GM12872 (cell line): ENCODE results near the gene MAPK6.

Experiments used
- CTCF ChIP-seq: IDR thresholded peaks from 3 replicates; pipeline ENCODE4 v1.5.1; 2011; ENCODE audit warnings: low read depth, mild to moderate bottlenecking, low read length, moderate library complexity; ENCODE audit not compliant: insufficient read depth

The MAPK6 gene

GRCh38 chr15:52093539-52094510, 74.8 kb downstream of the MAPK6 start:
- TF ChIP-seq CTCF = no peak

GRCh38 chr15:52094811-52095584, 76.0 kb downstream of the MAPK6 start:
- no peak for TF ChIP-seq CTCF

- TF ChIP-seq CTCF = no peak
These were observed 76.7 kb downstream of the MAPK6 start for GRCh38 chr15:52095597-52096262.

GRCh38 chr15:52097180-52097579, 78.2 kb downstream of the MAPK6 start:
- no peak for TF ChIP-seq CTCF

- TF ChIP-seq CTCF = no peak
These were observed 79.3 kb downstream of the MAPK6 start for GRCh38 chr15:52098323-52098722.

- TF ChIP-seq CTCF = no peak
These were observed 80.7 kb downstream of the MAPK6 start for GRCh38 chr15:52099651-52100272.
